RWPE2 (cell line): Measurements from ENCODE around the gene INSL6.

Experiments used
- ATAC-seq: fragments of 200-7000 bp; cut with Tn5 transposase; 3 replicates; pipeline ENCODE4 v1.9.1; 2021; ENCODE audit warnings: low read depth
- DNase-seq: peaks from one replicate; pipeline ENCODE4 v3.0.0-alpha.2; 2020; ENCODE audit warnings: low spot score
- H3K27ac ChIP-seq: fragments of 450-650 bp; 2 replicates; pipeline ENCODE4 v1.5.1; 2017; ENCODE audit warnings: mild to moderate bottlenecking; ENCODE audit not compliant: poor library complexity, severe bottlenecking
- H3K27me3 ChIP-seq: fragments of 250-450 bp; sonication (Bioruptor Pico); 2 replicates; pipeline ENCODE4 v1.5.1; 2021; ENCODE audit warnings: mild to moderate bottlenecking, moderate library complexity; ENCODE audit not compliant: insufficient read depth, poor library complexity, severe bottlenecking
- H3K36me3 ChIP-seq: fragments of 250-450 bp; sonication (Bioruptor Pico); 2 replicates; pipeline ENCODE4 v1.5.1; 2020; ENCODE audit warnings: low read depth, mild to moderate bottlenecking, moderate library complexity
- H3K4me1 ChIP-seq: fragments of 250-450 bp; sonication (Bioruptor Pico); 2 replicates; pipeline ENCODE4 v1.5.1; 2021; ENCODE audit warnings: mild to moderate bottlenecking, moderate library complexity; ENCODE audit not compliant: insufficient read depth, poor library complexity, severe bottlenecking
- H3K4me3 ChIP-seq: fragments of 250-450 bp; sonication (Bioruptor Pico); 2 replicates; pipeline ENCODE4 v1.5.1; 2021; ENCODE audit warnings: mild to moderate bottlenecking, moderate library complexity; ENCODE audit not compliant: severe bottlenecking
- H3K9me3 ChIP-seq: fragments of 250-450 bp; sonication (Bioruptor Pico); 2 replicates; pipeline ENCODE4 v1.5.1; 2021; ENCODE audit warnings: mild to moderate bottlenecking, moderate library complexity; ENCODE audit not compliant: severe bottlenecking
- TF ChIP-seq, protein P1 (sequence below): fragments of 450-650 bp; IDR thresholded peaks from one replicate; pipeline ENCODE4 v1.5.1; 2017; ENCODE audit warnings: mild to moderate bottlenecking, moderate library complexity; ENCODE audit not compliant: poor library complexity, severe bottlenecking

Gene INSL6

DNA sequence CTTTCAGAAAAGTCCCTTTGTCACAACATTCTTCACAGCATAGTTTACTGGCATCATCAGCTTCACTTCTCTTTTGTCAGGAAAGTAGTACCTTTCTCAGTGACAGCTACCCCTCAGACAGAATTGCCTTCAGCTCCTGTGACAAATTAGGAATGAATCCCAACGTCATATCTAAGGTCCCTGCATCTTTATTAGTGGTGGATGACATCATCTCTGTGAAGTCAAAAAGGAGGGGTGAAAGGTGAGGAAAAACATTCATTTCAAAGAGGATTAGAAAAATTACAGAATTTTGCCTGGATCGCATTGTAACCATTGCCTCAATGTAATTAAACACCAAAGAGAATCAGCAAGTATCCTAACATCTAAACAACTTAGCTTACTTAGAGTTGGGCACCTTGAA, 7.9 kb upstream of the INSL6 start:
- no peaks in the 10 kb centered on the region for H3K36me3 ChIP-seq

DNA sequence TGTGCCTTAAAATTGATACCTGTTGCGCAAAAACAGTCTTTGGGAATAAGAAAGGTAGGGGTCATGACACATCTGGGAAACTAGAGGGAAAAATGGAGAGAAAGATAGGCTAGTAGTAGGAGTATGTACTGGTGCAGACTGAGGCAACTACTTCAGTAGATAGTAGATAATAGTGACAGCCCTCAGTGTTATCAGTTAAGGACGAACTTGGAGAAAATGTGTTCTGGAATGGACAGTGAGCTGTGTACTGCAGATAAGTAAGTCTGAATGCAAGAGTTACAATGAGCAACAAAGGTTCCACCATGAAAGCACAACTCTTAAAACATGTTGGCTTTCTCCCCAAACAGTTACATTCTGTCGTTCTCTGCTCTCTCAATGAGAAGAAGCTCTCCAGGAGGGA, 6.5 kb upstream of the INSL6 start:
- no peak for DNase-seq
- Histone ChIP-seq H3K4me1 (no peaks in the 10 kb centered on the region), H3K27ac (no peak overlapping the region), H3K9me3 (no peaks in the 10 kb centered on the region), H3K36me3 (no peaks in the 10 kb centered on the region), H3K4me3 (no peak overlapping the region), H3K27me3 (no peaks in the 10 kb centered on the region)
- no peak for ATAC-seq
- TF ChIP-seq, protein P1, sequence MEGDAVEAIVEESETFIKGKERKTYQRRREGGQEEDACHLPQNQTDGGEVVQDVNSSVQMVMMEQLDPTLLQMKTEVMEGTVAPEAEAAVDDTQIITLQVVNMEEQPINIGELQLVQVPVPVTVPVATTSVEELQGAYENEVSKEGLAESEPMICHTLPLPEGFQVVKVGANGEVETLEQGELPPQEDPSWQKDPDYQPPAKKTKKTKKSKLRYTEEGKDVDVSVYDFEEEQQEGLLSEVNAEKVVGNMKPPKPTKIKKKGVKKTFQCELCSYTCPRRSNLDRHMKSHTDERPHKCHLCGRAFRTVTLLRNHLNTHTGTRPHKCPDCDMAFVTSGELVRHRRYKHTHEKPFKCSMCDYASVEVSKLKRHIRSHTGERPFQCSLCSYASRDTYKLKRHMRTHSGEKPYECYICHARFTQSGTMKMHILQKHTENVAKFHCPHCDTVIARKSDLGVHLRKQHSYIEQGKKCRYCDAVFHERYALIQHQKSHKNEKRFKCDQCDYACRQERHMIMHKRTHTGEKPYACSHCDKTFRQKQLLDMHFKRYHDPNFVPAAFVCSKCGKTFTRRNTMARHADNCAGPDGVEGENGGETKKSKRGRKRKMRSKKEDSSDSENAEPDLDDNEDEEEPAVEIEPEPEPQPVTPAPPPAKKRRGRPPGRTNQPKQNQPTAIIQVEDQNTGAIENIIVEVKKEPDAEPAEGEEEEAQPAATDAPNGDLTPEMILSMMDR: no peak

More for the DNA sequence above, 7.9 kb upstream of the INSL6 start:
- ATAC-seq: no peak
- Histone ChIP-seq H3K9me3 (no peaks in the 10 kb centered on the region), H3K27ac (no peak overlapping the region), H3K4me1 (no peaks in the 10 kb centered on the region), H3K27me3 (no peaks in the 10 kb centered on the region), H3K4me3 (no peak overlapping the region)
- DNase-seq: no peak
- TF ChIP-seq, protein P1: no peak

DNA sequence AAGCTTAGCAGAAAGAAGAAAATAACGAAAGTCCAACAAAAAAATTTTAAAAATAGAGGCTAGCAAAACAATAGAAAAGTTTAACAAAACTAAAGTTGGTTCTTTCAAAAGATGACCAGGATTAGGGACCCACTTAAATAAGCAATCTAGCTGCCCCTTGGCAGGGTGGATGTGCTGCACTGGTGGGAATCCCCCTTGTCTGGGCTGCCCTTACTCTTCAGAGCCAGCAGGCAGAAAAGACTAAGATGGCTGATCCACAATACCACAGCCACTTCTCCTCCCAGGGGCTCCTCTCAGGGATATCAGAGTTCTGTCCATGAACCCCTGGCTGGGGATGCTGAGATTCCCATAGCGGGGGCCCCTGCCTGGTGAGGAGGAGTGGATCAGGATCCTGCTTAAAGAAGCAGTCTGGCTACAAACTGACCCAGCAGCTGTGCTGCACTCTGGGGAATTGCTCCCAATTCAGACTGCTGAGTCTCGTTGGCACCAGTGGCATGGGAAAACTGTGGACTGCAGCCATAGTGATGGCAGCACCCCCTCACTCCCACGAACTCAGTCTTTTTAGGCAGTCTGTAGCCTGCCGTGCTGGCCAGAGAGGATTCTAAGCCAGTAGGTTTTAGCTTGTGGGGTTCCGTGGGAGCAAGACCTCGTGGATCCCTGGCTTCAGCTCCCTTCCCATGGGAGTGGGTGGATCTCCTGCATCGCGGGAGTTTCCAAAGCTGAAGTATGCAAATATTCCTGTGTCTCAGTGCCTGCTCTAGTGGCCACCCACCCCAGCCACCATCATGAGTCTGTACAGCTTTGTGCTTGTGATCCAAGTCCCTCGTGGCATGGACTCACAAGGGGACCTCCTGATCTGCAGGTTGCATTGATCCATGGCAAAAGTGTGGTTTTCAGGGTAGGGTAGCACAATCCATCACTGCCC, 2.9 kb upstream of the INSL6 start:
- H3K4me1 ChIP-seq: peaks cover 7% of the 10 kb centered on the region
- peak; percentile 26 for DNase-seq
- no peak overlapping the region for H3K4me3 ChIP-seq
- H3K9me3 ChIP-seq: no peaks in the 10 kb centered on the region
- TF ChIP-seq, protein P1: no peak
- H3K27me3 ChIP-seq: no peaks in the 10 kb centered on the region
- no peaks in the 10 kb centered on the region for H3K36me3 ChIP-seq
- ATAC-seq: no peak
- no peak overlapping the region for H3K27ac ChIP-seq

DNA sequence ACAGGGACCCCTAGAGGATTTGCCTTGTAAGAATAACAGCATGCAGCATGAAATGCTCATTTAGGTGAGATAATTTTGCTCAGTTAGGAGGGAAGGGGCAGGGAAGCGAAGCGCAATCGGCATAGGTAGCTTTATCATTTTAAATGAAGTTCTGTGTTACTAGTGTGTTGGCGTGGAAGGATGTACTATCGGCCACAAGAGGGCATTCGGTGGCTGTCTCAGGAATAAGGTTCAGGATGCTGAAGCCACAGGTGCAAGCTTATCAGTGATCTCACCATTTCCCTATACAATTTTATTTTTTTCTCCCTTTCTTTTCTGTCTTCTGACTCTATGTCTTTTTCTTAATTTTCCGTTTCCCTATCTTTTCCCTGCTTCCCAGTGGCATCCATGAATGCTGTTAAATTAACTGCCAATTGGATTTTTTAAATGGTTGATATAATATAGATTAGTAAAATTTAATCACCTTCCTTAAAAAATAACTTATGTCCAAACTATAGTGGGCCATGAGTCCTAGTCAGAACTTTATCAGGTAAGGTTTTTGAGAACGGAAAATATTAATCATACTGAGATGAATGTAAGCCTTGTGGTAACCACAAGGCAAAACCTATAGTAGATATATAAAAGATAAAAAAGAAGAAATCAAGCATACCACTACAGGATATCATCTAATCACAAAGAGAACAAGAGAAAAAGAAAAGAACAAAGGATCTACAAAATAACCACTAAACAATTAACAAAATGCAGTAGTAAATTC, 1.2 kb upstream of the INSL6 start:
- TF ChIP-seq, protein P1: peak; percentile 91
- no peaks in the 10 kb centered on the region for H3K27me3 ChIP-seq
- H3K36me3 ChIP-seq: peaks cover 10% of the 10 kb centered on the region; the same call in 1 of the 2 replicates
- ATAC-seq: peak; percentile 84
- H3K9me3 ChIP-seq: no peaks in the 10 kb centered on the region
- no peak for DNase-seq
- no peak overlapping the region for H3K27ac ChIP-seq
- peaks cover 11% of the 10 kb centered on the region for H3K4me1 ChIP-seq
- H3K4me3 ChIP-seq: no peak overlapping the region
